ENCODE data around the gene CD4.
"Not testable (repeated sequence)": the region's sequence is repeated elsewhere in the genome, so short reads cannot be mapped to it uniquely, and the experiment has no call there.

Gene CD4

GRCh38 chr12:6869049-6870021 lies 80.0 kb downstream of the CD4 start:
- peak; percentile 80 to 90 for DNase-seq

DNA sequence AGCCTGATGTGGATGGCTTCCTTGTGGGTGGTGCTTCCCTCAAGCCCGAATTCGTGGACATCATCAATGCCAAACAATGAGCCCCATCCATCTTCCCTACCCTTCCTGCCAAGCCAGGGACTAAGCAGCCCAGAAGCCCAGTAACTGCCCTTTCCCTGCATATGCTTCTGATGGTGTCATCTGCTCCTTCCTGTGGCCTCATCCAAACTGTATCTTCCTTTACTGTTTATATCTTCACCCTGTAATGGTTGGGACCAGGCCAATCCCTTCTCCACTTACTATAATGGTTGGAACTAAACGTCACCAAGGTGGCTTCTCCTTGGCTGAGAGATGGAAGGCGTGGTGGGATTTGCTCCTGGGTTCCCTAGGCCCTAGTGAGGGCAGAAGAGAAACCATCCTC lies 81.0 kb downstream of the CD4 start:
- DNase-seq: not testable (repeated sequence)

Measured in NCI-H526 (cell line).